ENCODE measurements around the gene ZNF366.

DNA sequence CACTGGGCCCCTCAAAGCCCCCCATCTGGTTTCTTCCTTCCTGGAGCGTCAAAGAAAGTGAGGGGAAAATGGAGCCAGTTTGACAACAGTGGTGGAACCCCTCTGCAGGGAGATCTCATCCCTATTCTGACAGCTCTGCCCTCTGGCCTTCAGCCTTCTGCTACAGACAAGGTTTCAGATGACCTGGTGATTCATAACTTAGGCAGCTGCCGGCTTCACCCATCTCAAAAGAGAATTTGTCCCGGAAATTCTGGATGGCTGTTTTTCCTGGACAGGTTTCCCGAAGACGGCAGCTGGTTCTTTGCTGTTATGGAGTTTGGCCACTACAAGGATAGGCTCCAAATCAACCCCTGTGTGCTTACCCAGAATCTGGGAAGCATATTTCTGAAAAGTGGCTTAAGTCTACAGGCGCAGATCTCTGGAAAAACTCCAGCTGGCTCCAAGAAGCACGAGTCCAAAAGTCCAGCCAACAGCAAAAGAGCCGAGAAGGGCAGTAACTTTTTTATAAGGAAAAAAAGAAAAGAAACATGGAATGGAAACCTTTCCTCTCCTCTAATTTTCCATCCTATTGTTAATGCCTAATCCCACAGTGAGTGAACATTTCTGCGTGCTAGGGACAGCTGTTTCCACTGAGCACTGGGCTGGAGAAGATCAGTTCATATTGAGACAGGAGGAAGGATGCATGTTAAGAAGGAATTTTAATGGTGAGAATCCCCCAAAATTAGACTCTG, 54.5 kb downstream of the ZNF366 start:
- TF ChIP-seq, protein P1, sequence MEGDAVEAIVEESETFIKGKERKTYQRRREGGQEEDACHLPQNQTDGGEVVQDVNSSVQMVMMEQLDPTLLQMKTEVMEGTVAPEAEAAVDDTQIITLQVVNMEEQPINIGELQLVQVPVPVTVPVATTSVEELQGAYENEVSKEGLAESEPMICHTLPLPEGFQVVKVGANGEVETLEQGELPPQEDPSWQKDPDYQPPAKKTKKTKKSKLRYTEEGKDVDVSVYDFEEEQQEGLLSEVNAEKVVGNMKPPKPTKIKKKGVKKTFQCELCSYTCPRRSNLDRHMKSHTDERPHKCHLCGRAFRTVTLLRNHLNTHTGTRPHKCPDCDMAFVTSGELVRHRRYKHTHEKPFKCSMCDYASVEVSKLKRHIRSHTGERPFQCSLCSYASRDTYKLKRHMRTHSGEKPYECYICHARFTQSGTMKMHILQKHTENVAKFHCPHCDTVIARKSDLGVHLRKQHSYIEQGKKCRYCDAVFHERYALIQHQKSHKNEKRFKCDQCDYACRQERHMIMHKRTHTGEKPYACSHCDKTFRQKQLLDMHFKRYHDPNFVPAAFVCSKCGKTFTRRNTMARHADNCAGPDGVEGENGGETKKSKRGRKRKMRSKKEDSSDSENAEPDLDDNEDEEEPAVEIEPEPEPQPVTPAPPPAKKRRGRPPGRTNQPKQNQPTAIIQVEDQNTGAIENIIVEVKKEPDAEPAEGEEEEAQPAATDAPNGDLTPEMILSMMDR (IDR thresholded peaks at IDR 0.05), result no peak
- TF ChIP-seq POLR2A (IDR thresholded peaks at IDR 0.05), result no peak

Measured in right lobe of liver (tissue), 4 donors.